Dermis microvascular lymphatic vessel endothelial cell (primary cell): Measurements from ENCODE around the gene SP100. TPM values are rescaled to one million over a fixed set of nuclear protein-coding genes. Genes with fewer than 3 reads are reported as not detected.
"Not testable (repeated sequence)": the region's sequence is repeated elsewhere in the genome, so short reads cannot be mapped to it uniquely, and the experiment has no call there.

Source experiments
- DNase-seq, 2 donors: peaks; one replicate each; pipeline versions ENCODE4 v3.0.0 to v3.0.0-alpha.2; 2010; ENCODE audit warnings: low read depth in 2 of 2
- total RNA-seq: library from RNA; depleted of rRNA; stranded (reverse); fragments of >200 nt; gene quantifications from 2 replicates; pipeline ENCODE4 v1.2.1, GENCODE V29; 2014

The SP100 gene
- 56.6 and 58.4 TPM in 2 replicates for total RNA-seq

DNA sequence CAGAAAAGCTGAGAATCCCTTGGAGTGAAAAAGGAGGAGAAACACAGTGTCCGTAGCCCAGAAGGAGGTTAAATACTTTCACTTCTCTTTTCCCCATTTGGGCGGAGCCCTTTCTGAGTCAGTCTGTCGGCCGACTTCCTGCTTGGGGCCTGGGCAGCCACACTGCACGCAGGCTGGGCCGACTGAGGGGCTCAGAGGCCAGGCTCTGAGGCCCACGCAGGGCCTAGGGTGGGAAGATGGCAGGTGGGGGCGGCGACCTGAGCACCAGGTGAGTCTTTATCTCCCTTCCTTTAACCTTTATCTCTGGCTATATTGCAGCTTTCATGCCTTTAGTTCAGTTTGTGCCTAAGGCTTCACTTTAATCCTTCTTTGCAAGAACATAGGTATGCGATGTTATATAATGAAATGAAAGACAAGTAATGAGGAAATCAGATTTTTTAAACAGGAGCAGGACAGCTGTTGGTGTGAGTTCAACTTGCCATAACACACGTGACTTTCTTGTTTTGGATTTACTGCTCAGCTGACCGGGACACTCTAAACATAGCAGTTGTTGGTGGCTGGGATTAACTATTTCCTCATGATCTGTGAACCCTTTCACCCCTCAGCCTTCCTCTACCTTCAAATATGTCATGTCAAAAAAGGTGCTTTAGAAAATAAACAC, at the start of gene SP100:
SP100 (plus strand) TSS at position 141 of the 661 bp plus-strand sequence; CDS start at position 237, 96 bp downstream.
- DNase-seq: peak; percentile 68 to 88

DNA sequence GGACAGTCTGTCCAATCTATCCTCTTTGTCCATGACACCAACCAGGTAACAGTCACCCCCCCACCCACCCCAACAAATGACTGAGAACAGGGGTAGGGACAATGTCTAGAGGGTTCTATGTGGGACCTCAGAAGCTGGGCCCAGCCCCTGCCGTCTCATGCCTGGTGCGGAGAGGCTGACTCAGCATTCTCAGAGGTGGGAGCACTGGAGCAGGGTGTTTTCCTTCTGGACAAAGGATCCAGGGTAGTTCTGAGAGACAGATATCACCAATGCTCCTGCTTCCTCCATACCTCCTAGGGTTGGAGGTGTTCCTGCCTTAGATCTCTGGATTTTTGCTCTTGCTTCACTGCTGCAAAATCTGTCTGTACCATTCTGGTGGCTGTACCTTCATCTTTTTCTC, 33.9 kb upstream of the SP100 start:
- no peak for DNase-seq

DNA sequence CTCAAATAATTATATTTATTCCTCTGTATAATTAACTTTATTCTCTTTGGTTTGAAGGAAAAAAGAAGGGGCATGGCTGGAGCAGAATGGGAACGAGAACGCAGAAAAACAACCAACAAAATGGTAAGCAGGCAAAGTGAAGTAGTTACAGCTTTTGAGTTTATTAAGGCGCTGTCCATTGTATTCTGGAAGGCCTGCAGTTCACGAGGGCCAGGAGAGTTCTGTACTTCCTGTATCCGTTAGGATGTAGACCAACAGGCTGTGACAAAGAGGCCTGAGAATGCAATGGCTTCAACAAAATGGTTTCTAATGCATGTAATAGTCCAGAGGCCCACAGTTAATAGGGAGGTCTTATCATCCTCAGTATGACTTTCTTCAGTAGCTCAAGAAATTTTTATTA, 32.5 kb upstream of the SP100 start:
- peak in 1 of 2 donors; percentile 49 for DNase-seq

DNA sequence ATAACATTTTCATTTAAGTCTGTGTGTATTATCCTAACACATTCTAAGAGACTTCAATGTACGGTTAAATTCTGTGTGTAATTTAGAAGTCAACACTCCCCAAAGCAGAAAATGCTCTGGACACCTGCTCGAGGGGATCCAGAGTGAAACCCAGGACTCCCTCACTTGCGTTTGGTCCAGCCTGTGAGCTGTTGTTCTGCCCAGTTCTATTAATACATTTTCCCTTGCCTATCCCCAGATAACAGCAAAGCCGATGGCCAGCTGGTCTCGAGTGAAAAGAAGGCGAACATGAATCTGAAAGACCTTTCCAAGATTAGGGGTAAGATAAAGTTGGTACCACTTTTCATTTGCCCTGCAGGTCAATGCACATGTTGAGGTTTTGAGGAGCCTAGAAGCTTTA, 31.0 kb upstream of the SP100 start:
- DNase-seq: no peak

DNA sequence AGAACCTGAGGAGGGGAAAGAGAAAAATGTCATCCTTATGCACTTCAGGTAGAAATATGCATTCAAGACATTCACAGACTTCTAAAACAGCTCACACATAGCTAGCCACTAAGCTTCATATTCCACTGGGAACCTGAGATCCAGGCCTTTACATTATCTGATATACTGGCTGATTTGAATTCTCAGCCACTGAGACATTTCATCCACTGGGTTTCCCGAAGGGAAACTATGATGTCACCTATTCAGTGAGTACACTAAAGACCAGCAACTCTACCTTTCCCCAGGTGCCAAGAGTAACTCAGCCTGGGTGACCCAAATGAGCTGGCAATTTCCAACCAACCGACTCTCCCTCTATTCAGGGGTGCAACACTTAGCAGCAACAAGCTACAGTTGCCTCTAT, 21.7 kb upstream of the SP100 start:
- no peak for DNase-seq

DNA sequence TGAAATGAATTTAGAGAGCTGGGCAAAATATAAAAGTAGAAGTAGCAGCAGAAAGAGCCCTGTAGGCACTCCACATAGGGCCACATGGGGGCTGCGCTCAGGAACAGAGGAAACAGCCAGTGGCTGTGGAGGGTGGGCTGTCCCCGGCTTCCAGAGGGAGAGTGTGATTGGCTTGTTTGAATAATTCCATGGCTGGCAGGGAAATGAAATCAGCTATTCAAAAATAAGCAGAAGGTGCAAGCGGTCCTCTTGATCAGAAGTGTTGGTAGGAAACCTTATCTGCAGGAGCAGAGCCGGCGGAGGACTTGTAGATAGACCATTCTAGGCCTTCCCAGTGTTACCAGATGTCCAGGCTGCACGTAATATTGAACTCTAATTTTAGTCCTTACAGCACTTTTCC, 17.3 kb upstream of the SP100 start:
- not testable (repeated sequence) for DNase-seq

DNA sequence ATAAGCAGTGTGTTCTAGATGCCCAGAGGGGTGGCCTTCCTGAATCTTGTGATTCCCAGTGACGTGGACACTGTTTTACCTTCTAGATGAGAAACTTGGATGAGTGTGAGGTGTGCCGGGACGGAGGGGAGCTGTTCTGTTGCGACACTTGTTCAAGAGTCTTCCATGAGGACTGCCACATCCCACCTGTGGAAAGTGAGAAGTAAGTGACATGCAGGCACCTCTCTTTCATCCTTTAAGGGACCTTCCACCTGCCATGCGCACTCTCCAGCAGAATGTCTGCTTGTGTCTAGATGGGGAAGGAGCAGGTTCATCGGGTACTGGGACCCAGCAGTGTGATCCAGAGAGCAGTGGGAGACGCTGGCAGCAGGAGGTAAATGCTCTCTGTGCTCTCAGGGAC, 16.0 kb upstream of the SP100 start:
- DNase-seq: no peak

DNA sequence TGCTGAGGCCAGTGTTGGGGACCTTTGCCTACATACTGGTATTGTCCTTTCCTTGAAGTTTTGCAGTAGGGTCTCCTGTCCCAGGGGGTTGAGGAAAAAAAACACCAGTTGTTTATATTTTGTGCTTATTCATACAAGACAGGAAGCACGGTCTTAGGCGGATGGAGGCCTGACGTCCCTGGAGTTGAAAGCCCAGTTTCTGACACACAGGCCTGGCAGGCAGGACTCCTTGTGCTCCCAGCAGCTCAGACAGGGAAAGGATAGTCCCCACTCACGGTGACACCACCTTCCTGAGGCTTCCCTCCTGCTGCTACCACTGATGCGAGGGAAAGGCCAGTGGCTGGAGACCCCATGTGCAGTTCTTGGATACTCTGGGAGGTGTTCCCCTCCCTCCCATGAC, 15.5 kb upstream of the SP100 start:
- DNase-seq: peak in 1 of 2 donors; percentile 47

DNA sequence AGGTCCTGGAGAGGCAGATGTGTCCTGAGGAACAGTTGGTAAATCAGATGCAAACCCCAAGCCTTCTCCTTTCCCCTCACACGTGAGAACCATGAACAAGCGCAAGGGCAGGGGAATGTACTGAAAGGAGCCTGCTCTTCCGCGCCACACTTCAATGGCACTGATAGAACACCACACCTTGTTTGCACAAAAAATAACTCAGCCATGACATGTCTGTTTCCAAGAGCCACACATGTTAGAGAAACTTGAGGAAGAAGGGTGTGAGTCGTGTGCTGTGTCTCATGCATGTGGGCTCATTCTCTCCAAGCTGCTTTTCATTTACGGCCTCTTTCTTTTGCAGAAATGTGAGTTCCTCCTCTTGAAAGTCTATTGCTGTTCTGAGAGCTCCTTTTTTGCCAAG, 15.0 kb upstream of the SP100 start:
- DNase-seq: not testable (repeated sequence)

DNA sequence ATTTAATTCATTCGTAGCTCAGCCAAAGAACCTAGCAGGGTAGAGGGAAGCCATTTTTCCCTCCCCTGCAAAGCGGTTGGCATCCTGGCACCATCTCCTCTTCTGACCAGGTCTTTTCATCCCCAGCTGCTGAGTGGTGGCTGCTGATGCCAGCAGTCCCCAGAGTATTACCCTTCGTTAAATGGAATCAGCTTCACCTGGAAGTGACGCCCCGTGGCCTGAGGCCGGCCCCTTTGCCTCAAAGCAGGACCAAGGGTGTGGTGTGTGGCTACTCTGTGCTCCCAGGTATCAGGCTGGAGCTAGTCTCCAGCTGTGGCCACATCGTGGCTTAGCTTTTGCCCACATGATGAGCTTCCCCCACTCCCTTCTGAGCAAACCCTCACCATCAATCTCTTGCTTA, 12.3 kb upstream of the SP100 start:
- no peak for DNase-seq

DNA sequence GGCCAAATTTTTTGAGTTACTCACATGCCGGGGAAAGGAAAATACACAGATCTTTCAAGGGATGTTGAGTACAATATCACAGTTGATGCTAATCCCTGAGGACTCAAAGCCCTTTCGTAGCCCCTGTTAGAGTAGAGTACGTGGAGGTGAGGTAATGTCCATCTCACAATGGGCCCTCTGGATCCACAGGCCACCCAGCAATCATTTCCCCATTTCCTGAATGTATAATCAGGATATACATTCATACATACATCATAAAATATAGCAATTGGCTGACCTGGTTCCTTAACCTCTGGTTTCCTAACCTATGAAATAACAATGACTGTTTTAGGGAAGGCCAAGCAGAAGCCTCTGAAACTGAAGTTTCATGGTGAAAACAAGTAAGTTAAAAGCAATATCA, 10.2 kb upstream of the SP100 start:
- peak in 1 of 2 donors; percentile 39 for DNase-seq

DNA sequence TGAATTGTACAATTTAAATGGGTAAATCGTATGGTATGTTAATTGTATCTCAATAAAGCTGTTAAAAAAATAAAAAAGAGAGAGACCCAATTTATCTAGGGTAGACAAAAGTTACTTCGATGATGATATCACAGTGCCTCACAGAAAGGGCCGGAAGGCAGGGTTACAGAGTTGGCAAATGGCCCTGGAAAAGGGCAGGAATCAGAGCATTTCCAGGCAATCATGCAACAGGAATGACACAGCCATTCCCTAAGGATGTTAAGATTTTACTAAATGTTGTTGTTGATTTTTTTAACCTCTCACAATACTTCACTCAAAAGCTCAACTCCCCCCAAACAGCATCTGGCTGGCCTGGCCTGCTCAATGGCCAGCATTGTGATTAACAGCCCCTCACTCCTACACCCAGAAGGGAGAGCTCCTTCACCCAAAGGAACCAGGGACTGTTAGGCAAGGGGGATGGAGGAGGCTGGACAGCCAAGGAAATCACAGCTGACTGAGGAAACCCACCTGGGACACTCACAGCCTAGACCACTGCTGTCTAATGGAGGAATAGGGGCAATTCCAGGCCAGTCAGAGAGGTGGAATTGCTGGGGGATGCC, 7.7 kb upstream of the SP100 start:
- DNase-seq: peak; percentile 82 to 91

DNA sequence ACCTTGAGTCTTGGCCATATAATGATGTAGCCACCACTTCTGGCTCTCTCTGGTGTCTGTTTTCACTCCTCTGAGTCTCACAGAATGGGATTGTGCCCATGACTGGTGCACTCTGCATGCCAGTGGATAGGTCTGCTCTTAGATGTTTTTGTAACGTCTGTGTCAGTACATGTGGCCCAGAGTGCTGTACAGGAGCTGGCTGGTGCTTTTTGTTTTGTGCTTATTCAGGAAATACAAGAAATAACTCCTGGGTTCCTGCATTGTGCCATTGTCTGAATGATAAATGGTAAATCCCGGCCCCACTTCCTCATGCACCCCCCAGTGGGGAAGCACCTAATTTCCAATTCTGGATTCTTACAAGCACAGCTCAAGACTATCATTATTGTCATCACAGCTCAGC, 6.7 kb upstream of the SP100 start:
- peak; percentile 50 to 85 for DNase-seq

DNA sequence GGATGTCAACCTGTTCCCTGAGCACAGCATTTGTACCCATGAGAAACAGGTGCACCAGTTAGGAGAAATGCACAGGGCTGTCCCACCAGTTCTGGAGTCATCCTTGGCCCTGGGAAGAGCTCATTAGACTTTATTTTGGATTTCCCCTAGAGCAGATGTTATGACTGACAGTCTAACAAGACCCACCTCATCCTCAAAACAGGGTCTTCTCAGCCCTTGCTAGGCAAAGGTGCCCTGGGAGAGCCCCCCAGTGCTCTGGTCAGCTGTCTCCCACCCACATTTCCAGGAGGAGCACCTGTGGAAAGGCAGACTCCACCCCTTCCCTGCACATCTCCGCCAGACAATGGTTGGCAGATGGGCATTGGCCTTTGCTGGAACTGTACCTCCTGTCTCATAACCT, 5.7 kb upstream of the SP100 start:
- DNase-seq: no peak

DNA sequence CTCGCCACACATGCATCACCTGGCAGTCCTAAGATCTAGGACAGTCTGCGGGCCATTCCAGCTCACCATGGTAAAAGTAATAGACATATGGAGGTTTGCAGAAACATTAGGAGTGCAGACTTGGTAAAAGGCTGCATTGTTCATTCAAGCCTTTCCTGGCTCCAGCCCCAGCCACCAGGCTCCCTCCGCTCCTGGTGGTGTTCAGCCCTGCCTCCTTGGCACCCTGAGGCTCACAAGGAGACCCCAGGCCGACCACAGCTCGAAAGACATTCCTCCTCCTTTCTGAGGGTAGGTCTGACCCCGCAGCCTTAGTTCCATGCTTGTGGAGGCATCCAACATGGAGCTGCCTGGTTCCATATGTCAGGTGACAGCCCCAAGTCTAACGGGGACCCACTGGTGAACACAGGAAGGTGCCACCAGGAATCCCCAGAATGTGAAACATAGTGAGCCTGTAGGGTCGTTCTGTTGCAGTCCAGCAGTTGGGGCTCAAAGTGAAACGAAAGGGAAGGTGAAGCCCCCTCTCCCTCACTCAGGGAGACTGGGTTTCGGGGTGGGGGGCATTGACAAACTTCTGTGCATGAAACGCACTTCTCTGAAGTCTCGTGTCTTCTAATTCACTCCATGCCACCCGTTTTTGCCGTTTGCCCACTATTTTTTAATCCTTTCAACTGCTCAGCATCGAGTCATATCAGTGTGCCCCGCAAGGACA, 5.0 kb upstream of the SP100 start:
- peak in 1 of 2 donors; percentile 18 for DNase-seq

DNA sequence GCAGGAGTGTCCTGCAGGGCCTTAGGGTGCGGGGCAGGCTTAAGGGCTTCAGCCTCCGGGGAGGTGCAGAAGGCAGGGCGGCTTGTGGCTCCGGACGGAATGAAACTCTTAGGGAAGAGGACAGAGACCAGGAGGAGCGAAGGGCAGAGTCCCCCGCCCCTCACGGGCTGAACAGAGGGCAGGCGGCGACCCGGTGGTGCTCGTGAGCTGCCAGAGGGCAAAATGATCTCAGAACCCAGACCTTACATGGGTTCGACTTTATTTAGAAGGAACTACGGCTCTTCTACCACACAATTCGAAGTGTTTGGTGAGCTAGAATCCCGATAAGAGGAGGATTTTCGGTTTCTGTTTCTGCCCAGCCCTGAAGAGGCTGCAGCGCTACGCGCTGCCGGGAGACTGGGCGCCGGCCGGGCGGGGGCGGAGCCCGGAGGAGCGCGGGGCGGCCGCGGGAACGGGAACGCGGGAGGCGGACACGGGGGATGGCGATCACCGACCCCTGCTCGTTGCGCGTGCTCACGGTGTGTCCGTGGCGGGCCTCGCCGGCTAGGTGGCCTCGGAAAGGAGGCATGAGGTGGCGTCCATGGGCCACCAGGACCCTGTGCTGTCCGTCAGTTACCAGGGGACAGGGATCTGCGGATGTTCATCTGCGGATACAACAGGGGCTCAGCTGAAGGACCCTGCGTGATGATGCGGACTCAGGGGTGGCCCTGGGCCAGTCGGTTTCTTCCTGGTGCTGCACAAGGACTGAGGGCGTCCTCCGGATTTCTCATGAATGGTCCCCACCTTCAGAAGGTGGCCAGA, 4.2 kb upstream of the SP100 start:
- DNase-seq: peak in 1 of 2 donors; percentile 65

DNA sequence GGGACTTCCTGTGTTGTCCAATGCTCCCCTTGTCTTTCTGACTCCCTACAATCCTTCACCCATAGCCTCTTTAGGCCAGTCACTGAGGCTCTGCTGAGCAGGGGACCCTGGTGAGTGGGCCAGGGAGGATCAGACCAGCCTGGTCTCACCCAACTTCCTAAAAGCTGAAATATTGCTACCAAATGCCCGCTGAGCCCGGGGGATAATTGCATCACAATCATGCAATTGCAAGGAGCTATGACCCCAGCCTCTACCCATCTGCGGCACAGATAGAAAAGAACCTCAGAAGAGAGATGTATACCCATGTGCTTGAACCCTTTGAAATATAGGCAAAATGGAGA, 3.7 kb upstream of the SP100 start:
- no peak for DNase-seq

DNA sequence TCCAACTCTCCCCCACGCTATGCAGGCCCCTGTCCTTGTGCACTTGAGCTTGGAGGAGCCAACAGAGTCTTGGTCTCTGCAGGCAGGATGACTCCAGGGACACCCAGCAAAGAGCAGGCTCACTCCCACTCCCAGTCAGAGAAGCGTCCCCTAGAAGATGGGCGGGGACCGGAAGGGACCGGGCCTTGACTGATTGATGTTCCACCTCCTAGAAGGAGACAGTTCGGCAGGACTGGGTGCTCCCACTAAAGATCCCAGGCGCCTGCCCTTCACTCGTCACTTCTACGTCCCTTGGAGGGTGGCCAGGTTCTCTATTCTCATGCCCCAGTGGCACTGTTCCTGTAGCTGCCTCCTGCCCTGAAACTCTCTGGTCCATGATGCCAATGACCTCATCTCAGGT, 3.2 kb upstream of the SP100 start:
- DNase-seq: no peak

DNA sequence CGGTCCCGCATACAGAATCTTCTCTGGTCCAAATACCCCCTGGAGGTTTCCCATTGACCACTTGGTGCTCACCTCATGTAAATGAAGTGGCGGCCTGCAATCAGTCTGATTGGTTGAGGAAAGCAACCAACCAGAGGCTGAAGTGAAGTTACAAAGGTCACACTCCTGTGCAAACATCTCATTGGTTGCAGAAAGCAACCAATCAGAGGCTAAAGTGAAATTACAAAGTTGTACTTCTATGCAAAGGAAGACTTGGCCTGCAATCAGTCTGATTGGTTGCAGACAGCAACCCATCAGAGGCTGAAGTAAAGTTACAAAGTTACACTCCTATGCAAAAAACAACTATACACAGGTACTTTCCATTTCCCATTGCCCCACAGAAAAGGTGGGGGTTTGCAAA, 2.5 kb upstream of the SP100 start:
- DNase-seq: no peak

DNA sequence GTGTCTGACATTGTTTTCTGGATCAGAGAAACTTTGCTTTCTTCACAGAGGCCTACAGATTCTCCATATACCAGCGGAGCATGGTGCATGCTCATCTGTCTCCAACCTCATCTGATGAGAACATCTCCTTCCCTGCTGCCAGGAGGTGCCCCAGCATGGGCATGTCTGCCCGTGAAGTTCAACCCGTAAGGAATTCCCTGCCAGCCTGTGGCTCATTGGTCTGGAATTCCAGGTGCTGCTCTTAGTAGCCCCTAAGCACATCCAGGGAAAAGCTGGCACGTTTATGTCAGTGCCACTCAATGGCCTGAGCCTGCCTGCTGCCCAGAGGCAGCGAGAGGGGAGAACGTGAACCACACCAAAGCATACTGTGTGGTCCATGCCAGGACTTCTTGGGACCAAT, 1.7 kb upstream of the SP100 start:
- DNase-seq: no peak

DNA sequence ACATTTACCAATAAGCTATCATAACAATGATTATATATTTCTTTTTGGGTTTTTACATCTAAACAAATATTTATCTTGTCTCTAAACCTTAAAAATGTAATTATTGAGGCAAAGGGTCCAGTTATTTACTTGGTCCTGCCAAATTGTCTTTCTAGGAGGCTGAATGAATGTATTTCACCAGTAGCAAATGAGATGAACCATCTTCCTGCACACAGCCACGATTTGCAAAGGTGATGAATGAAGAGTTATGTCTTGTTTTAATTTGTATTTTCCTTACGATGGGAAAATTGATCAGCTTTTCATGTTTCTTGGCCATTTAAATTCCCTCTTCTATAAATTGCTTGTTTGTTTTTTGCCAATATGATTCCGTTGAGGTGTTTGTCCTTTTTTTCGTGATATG, 1.4 kb downstream of the SP100 start:
- DNase-seq: no peak

DNA sequence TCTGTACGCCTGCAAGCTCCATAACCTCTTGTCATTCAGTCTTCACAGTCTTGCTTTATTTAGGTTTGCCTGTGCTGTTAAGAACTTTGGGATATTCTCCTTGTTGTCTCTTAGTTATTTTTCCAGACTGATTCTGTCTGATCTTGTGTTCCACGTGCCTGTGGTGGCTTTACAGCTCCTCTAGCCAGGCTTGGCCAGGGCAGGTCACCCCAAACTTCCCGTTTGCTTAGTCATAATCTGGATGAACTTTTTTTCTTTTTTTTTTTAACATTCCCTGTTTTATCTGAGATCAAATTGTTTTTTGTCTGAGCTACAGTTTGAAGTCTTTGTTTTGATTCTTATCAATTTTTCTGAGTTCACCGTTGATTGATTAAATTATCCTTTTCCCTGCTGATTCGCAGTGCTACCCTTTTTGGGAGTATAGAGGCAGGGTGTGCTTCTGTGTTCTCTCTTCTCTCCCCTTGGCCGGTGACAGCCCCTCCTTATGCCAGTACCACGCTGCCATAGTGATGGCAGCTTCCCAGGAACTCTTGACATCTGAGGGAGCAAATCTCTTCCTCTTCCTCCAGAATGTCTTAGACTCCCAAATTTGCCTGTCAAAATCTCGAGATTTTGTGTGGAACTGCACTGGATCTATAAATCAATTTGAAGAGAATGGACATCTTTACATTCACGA, 2.5 kb downstream of the SP100 start:
- peak in 1 of 2 donors; percentile 83 for DNase-seq
